ENCODE results near the gene MYRFL.

GRCh38 chr12:69922999-69923398 is 98.0 kb downstream of the MYRFL start:
- TF ChIP-seq CTCF (IDR thresholded peaks at IDR 0.05) = no peak
- no peak for TF ChIP-seq POLR2A (IDR thresholded peaks at IDR 0.05)

Measured in vagina (tissue), 2 donors.